Measurements from ENCODE around the gene NUP205. TPM values are rescaled to one million over a fixed set of nuclear protein-coding genes. Genes with fewer than 3 reads are reported as not detected.

Gene NUP205
- total RNA-seq, 1 donor from 2014 or later = 47.4 TPM

Other genes starting within 250 kb of the NUP205 start
- 5.8 and 7.3 TPM in 2 replicates for gene CNOT4, start 47.8 kb upstream of the NUP205 start, total RNA-seq
- gene STMP1, start 104.6 kb downstream of the NUP205 start, total RNA-seq = 5.3 and 5.7 TPM in 2 replicates
- gene SLC13A4, start 170.3 kb downstream of the NUP205 start, total RNA-seq = not detected in 2 replicates
- not detected in 2 replicates for gene FAM180A, start 190.9 kb downstream of the NUP205 start, total RNA-seq